ENCODE data around the gene TVP23C. TPM values are rescaled to one million over a fixed set of nuclear protein-coding genes. Genes with fewer than 3 reads are reported as not detected.

TVP23C gene
- total RNA-seq, 1 experiment from 2014 or later = 14.1 TPM

DNA sequence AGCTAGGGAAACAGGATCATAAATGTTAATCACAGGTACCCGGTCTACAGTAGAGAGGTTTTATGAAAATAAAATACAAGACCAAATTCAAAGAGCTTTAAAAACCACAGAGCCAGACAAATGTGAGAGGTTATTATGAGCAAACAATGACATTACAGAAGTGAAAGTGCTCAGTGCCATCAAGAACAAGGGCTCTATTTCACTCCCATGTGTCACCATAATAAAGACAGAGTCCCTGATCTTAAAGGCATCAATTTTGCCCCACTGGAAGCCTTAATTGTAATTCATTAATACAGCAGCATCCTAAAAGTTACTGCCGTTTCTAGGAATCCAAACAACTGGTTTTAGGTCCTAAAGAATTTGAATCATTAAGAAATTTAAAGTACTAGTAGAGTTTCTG, 52.1 kb downstream of the TVP23C start:
- TF ChIP-seq EZH2 (IDR thresholded peaks at IDR 0.05) = no peak
- TF ChIP-seq YY1 (IDR thresholded peaks at IDR 0.05; ENCODE audit: extremely low read depth, insufficient replicate concordance, low read depth, low read length) = no peak
- no peak for TF ChIP-seq EGR1 (IDR thresholded peaks at IDR 0.05; ENCODE audit: low read depth)
- TF ChIP-seq RAD21 (IDR thresholded peaks at IDR 0.05; ENCODE audit: low read depth) = no peak
- no peak for TF ChIP-seq EZH2phosphoT487 (IDR thresholded peaks at IDR 0.05; ENCODE audit: borderline replicate concordance)
- TF ChIP-seq ZBTB33 (IDR thresholded peaks at IDR 0.05; ENCODE audit: extremely low read depth, insufficient replicate concordance, low read length) = no peak
- no peak for TF ChIP-seq ELF1 (IDR thresholded peaks at IDR 0.05; ENCODE audit: borderline replicate concordance, low read depth)
- no peak for TF ChIP-seq MAX (IDR thresholded peaks at IDR 0.05)
- no peak for TF ChIP-seq FOSL1 (IDR thresholded peaks at IDR 0.05; ENCODE audit: low read depth)
- no peak for TF ChIP-seq JUND (IDR thresholded peaks at IDR 0.05)
- TF ChIP-seq, protein P1, sequence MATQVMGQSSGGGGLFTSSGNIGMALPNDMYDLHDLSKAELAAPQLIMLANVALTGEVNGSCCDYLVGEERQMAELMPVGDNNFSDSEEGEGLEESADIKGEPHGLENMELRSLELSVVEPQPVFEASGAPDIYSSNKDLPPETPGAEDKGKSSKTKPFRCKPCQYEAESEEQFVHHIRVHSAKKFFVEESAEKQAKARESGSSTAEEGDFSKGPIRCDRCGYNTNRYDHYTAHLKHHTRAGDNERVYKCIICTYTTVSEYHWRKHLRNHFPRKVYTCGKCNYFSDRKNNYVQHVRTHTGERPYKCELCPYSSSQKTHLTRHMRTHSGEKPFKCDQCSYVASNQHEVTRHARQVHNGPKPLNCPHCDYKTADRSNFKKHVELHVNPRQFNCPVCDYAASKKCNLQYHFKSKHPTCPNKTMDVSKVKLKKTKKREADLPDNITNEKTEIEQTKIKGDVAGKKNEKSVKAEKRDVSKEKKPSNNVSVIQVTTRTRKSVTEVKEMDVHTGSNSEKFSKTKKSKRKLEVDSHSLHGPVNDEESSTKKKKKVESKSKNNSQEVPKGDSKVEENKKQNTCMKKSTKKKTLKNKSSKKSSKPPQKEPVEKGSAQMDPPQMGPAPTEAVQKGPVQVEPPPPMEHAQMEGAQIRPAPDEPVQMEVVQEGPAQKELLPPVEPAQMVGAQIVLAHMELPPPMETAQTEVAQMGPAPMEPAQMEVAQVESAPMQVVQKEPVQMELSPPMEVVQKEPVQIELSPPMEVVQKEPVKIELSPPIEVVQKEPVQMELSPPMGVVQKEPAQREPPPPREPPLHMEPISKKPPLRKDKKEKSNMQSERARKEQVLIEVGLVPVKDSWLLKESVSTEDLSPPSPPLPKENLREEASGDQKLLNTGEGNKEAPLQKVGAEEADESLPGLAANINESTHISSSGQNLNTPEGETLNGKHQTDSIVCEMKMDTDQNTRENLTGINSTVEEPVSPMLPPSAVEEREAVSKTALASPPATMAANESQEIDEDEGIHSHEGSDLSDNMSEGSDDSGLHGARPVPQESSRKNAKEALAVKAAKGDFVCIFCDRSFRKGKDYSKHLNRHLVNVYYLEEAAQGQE (IDR thresholded peaks at IDR 0.05; ENCODE audit: low read depth) = no peak
- no peak for TF ChIP-seq CEBPB (IDR thresholded peaks at IDR 0.05; ENCODE audit: low read depth)
- ATAC-seq = no peak
- no TSS peak for BruUV-seq (replicated peaks)
- Histone ChIP-seq H3K9me3 (ENCODE audit: control insufficient read depth in 1 of 2, insufficient read depth in 1 of 2, low read depth in 1 of 2, low read length in 2 of 2) (no peaks in the 10 kb centered on the region), H3K4me3 (replicated peaks in 1 of 2; ENCODE audit: low read depth in 1 of 2, low read length in 2 of 2) (no peak overlapping the region), H3K27me3 (ENCODE audit: insufficient read depth, low read length) (no peaks in the 10 kb centered on the region), H3K79me2 (ENCODE audit: insufficient read depth, low read length) (no peaks in the 10 kb centered on the region), H3K36me3 (ENCODE audit: control insufficient read depth in 1 of 2, insufficient read depth in 2 of 2, low read length in 2 of 2) (no peaks in the 10 kb centered on the region), H3K4me2 (ENCODE audit: low read length) (no peak overlapping the region), H3K9me2 (ENCODE audit: insufficient read depth) (no peaks in the 10 kb centered on the region), H2AFZ (ENCODE audit: low read depth, low read length, poor library complexity, severe bottlenecking) (no peak overlapping the region), H3K27ac (ENCODE audit: low read depth, low read length) (no peak overlapping the region), H3K9ac (ENCODE audit: low read length) (no peak overlapping the region), H3K4me1 (ENCODE audit: control insufficient read depth in 1 of 2, insufficient read depth in 2 of 2, low read length in 2 of 2) (peaks cover 0 to 14% of the 10 kb centered on the region in 2 experiments; a peak in 2 of 4 replicates), H4K20me1 (ENCODE audit: insufficient read depth) (no peaks in the 10 kb centered on the region)
- intact Hi-C loops (cut with micrococcal nuclease) = no loop called here
- no peak for DNase-seq (ENCODE audit: low read depth, low spot score)
- RAD21 ChIA-PET (ENCODE audit: low non-redundant PET in 1 of 2, low total read pairs in 2 of 2, uncharacterized antibody in 2 of 2, unreplicated experiment in 2 of 2) = no interaction called here
- CTCF ChIA-PET = interaction anchor here (1.7 kb wide), 1 partner anchor 8 kb away, joined by 5 read pairs; no protein-coding TSS in a partner anchor
- POLR2A ChIA-PET = no interaction called here

All from HCT116 (cell line).